DMS53 (cell line): Measurements from ENCODE around the gene GPR37L1.
"Not testable (repeated sequence)": the region's sequence is repeated elsewhere in the genome, so short reads cannot be mapped to it uniquely, and the experiment has no call there.

Experiments used
- DNase-seq: peaks from one replicate; lab custom pipeline; 2025; lab: John Stamatoyannopoulos, UW

GPR37L1 gene

DNA sequence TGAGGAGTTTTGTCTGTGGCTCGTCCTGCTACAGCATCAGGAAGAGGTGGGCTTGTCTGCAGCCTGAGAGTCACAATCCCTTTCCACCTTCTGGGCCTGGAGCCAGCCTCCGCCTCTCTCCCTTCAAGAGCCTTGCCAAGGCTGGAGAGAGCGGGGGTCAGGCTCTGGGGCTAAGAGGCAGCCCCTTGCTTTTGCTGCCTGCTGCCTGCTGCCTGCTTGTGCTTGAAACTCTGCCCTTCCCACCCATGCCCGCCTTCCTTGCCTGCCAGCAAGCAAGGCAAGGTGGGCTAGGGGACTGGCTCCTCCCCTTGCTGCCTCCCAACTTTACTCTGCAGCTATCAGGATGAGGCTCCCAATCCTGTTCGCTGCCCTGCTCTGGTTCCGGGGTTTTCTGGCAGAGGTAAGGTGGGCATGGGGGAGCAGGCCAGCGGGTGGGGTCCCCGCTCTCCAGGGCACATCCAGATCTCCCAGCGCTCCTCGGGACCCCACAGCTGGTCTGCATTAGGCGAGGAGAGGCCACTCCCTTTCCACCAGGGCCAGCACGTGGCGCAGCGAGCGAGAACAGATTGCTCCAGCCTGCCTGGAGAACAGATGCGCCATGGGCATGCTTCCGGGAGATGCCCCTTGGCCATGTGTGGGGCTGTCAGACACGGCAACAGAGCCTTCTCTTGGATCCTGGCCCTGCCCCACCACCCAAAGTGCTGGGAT is 45.1 kb downstream of the GPR37L1 start:
- DNase-seq, result peak; percentile 40

GRCh38 chr1:202168861-202169260 is 46.1 kb downstream of the GPR37L1 start:
- no peak for DNase-seq

DNA sequence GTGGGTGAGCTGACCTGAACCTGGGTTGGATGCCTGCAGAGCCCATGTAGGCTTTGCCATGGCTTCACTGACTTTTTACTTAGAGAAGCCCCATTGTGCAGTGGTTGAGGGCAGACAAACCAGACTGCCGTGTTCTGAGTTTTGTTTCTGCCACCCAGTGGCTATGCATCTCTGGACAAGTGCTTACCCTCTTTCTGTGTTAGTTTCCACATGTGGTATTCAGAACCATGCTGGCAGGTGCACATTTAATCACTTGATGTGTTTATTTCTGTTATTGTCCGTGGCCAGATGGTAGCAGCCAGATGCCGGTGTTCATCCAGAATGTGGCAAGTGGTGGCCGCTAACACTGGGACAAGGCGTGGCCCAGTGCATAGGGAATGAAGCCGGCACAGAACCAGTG is 48.0 kb downstream of the GPR37L1 start:
- DNase-seq, result peak; percentile 48

DNA sequence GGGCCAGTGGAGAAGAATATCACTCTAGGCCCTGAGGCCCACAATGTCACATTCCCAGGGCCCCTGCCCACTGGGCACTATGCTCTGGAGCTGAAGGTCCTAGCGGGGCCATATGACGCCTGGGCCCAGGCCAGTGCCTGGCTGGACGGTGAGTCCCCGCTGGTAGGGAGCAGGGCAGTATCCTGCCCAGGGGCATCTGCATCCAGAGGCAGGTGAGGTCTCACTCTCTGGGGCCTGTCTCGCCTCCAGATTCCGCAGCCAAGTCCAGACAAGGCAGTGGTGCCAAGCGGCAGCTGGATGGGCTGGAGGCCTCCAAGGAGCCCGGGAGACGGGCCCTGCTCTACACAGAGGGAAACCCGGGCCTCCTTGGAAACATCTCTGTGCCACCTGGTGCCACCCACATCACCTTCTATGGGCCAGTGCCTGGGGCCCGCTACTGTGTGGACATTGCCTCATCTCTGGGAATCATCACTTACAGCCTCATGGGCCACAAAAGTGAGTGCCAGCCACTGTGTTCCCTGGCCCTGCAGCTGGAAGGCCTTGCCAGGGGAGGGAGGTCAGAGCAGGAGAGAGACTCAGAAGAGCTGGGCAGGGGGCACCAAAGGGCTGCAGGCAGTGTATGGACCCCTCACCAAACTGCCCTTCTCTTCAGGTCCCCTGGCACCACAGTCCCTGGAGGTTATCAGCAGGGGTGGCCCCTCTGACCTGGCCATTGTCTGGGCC is 48.7 kb downstream of the GPR37L1 start:
- DNase-seq, result no peak

- no peak for DNase-seq
Measured at GRCh38 chr1:202172015-202172355, 49.3 kb downstream of the GPR37L1 start.

DNA sequence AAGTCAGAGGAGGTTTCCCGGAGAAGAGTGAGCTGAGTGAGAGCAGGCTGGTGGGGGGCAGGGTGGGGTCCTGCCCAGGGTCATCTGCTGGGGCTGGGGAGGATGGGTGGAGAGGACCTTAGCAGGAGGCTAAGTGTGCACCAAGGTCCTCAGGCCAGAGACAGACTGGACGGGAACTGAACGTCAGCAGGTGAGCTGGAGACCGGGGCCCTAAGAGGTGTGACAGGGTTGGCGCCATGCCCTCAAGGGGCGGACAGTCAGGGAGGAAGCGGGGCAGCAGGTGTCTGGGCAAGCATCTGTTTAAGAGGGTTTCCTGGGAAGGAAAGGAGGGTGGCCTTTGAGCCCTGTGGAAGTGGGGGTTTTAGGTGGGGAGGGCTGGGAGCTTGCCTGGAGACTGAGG is 51.3 kb downstream of the GPR37L1 start:
- DNase-seq, result peak; percentile 46

DNA sequence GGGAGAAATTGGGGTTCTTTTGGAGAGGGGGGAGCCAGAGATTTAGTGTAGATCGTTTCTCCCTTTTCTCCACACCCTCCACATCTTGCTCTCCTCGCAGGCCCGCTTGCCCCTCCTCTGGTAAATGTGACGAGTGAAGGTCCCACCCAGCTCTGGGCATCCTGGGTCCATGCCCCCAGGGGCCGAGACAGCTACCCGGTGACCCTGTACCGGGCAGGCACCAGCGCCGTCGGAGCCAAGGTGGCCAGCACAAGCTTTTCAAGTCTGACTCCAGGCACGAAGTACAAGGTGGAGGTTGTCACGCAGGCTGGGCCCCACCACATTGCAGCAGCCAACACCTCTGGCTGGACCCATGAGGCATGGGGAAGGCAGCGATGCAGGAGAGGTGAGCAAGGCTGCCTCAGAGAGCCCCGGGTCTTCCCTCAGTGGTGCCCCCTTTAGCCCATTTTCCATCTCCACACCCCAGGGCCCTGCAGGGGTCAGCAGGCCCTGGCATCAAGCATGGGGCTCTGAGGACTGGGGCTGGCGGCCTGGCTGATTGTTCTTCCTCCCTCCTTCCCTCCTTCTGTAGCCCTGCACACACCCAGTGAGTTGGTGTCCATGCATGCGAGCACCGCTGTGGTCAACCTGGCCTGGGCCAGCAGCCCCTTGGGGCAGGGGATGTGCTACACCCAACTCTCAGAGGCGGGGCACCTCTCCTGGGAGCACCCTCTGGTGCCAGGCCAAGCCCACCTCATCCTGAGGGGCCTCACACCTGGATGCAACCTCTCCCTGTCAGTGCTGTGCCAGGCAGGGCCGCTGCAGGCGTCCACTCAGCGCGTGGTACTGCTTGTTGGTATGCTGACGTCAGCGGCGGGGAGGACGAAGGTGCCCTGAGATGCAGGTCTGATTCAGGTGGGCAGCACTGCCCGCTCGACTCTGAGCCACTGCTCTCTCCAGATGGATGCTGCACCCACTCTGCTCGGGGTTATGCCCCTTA is 54.5 kb downstream of the GPR37L1 start:
- no peak for DNase-seq

GRCh38 chr1:202179828-202180750 is 57.4 kb downstream of the GPR37L1 start:
- no peak for DNase-seq

DNA sequence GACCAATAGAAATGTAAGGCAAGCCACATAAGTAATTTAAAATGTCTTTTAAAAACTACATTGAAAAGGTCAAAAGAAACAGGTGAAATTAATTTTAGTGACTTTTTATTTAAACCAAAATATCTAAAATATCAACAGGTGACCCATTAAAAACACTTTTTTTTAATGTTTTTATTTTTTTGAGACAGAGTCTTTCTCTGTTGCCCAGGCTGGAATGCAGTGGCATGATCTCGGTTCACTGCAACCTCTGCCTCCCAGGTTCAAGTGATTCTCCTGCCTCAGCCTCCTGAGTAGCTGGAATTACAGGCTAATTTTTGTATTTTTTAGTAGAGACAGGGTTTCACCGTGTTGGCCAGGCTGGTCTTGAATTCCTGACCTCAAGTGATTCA is 58.0 kb downstream of the GPR37L1 start:
- not testable (repeated sequence) for DNase-seq

- DNase-seq, result no peak
Measured at GRCh38 chr1:202181586-202181985, 58.9 kb downstream of the GPR37L1 start.

- no peak for DNase-seq
Measured at GRCh38 chr1:202182040-202182877, 59.5 kb downstream of the GPR37L1 start.
